ENCODE measurements around the gene MMS19.
"Not testable (repeated sequence)": the region's sequence is repeated elsewhere in the genome, so short reads cannot be mapped to it uniquely, and the experiment has no call there.

MMS19 gene

DNA sequence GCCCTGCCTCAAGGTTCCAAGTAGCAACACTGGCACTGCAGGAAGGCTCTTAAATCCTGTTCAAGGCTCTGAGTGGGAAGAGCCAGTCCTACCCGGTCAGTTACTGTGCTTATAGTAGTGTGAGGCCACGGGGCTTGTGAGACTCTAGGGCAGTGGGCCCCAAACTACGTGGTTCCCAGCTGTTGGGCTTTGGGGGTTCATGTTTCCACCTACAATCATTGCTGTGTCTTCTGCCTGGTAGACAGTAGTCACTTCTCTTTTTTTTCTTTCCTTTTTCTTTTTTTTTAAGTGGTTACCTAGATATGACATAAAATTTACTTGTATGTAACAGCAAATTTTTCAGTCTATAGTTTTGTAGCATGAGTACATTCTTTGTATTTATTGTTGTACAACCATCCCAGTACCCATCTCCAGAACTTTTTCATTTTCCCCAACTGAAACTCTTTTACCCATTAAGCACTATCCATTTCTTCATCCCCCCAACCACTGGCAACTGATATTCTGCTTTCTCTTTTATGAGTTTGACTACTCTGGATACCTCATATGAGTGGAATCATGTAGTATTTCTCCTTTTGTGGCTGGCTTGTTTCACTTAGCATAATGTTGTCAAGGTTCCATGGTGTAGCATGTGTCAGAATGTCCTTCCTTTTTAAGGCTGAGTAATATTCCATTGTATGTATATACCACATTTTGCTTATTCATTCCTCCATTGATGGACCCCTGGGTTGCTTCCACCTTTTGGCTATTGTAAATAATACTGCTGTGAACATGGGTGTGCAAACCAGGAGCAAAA, 8.2 kb upstream of the MMS19 start:
- DNase-seq (ENCODE audit: low read depth in 3 of 3): no peak

DNA sequence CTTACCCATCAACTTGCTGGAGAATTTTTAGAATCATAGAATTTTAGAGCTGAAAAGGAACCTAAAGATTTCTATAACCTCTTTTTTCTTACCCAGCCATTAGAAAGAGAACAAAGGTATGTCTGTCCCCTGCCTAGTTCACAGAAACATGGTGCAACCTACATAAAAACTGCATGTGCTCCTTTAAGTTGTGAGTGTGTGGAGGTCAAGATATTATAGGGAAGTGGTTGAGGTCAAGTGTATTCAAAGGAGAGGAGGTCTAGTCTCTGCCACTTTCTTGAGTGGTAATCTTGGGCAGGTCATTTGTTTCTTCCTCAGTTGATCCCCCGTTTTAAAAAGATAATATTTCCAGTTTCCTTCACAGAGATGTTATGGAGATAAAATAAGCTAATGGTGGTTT, 6.9 kb upstream of the MMS19 start:
- DNase-seq (ENCODE audit: low read depth in 3 of 3): no peak

DNA sequence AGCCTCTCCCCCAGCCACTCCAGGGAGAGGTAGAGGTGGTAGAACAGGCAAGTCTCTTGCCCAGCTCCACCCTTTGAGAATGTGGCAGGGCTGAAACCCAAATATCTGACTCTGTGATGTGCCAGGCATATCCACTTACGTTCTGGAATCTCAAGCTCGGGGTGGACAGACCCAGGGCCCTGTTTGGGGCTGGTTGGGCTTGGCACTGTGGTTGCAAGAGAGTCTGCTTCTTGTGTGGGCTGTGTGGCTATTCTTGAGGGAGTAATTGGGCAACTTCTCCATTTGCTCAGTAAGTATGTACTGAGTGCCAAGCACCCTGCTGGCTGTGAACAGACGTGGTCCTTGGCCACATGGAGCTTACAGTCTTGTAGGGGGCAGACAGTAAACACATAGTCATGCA, 5.2 kb upstream of the MMS19 start:
- no peak for DNase-seq (ENCODE audit: low read depth in 3 of 3)

DNA sequence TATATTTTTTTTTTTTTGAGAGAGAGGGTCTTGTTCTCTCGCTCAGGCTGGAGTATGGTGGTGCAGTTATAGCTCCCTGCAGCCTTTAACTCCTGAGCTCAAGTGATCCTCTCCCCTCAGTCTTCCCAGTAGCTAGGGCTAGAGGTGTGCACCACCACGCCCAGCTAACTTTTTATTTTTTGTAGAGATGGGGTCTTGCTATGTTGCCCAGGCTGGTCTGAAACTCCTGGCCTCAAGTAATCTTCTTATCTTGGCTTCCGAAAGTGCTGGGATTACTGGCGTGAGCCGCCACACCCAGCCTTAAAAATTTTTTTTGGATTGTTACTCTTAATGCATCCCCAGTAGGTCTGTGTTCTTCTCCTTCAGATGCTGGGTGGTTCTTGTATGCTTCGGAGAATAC, 4.7 kb upstream of the MMS19 start:
- DNase-seq (ENCODE audit: low read depth in 3 of 3): no peak

DNA sequence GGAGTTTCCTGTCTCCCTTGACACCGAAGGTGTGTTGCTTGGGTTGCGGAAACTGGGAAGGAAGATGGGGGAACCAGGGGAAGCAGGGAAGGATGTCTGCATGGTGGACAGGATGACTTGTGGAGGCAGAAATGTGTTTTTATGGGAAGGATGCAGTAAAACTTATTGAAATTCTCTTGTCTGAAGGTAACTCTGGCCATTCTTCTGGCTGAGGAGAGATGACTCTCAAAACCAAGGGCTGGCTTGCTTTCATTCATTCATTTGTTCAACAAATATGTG, 2.0 kb upstream of the MMS19 start:
- no peak for DNase-seq (ENCODE audit: low read depth in 3 of 3)

DNA sequence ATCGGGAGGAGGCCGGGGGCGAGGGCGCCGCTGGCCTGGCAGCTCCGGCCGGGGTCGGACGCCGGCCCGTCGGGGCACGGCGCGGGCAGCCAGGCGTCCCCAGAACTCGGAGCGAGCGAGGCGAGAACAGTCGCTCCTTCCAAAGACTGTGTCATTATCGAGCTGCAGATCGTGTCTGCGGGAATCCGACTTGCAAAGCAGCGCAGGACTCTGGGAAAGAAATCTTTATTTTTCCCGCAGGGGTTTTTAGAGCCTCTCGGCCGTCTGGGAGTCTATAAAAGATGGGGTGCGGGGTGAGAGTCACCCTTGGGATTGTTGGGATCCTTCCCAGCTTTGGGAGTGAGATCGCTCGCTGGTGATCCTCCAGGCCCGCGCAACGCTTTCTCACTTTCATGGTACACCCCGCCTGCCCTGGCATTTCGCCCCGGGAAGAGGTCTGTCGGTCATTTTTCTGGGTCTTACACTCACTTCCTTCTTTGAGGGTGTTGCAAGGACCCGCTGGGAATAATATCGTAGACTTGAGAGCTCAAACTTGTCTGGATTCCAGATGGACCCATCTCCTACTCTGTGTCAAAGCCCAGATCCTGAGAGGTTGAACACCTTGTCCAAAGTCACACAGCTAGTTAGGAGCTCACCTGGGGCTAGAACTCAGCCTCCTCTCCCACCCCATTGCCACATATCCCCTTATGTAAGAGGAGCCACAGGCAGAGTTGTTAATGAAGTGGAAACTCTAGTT, 1.5 kb upstream of the MMS19 start:
- DNase-seq (ENCODE audit: low read depth in 3 of 3): no peak

DNA sequence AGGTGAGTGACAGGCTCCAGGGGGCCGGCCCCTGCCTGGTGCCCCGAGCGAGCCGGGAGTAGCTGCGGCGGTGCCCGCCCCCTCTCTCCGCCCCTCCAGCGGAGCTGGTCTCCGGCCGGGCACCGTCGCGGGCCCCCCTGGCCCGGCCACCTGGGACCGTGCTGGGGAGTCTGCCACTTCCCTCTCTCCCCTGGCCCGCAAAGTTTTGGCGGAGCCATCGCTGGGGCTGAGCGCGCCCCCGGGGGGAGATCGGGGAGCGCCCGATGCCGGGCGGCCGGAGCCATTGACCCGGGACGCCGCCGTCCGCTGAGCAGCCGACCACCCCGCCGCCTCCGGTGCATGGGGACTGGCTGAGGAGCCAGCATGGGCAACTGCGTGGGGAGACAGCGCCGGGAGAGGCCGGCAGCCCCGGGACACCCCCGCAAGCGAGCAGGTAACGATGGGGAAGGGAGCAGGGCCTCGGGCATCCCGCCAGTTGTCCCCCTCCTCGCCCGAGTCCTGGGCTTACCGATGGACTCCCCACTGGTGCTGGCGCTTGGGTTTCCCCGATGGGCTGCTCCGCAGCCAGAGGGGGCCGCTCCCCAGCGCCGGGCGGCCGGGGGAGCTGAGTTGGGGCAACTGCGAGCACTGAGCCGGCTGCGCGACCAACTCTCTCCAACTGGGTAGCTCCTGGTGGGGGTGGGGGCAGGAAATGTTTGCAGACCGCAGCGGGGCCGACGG, 779 bp upstream of the MMS19 start, which contains the start of gene UBTD1:
UBTD1 (plus strand) TSS at position 84 of the 720 bp plus-strand sequence; CDS start at position 364, 280 bp downstream.
- DNase-seq (ENCODE audit: low read depth in 3 of 3): peak in 2 of 3 experiments; percentile 2 to 25

DNA sequence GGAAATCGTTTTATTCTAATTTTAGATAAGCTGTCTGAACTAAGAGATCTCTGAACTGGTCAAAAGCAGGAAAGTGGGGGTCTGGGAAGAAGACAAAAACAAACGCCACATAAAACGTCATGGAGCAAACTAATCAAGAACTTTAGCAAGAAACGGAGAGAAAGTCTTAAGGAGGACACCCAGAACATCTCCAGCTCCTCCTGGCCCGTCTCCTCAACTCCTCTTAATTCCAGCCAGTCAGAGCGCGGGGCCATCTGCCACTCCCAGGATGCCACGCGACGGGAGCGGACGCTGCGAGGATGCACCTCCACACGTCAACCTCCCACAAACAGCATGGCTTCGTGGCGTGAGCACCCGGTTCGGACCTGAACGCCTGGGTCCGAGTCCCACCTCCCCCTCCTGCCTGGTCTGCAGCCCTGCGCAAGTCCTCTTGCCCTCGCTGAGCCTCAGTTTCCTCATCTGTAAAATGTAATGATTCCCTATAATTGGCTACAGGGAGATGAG, 598 bp downstream of the MMS19 start:
- peak; percentile 61 to 85 (median 69) for DNase-seq (ENCODE audit: low read depth in 3 of 3)

DNA sequence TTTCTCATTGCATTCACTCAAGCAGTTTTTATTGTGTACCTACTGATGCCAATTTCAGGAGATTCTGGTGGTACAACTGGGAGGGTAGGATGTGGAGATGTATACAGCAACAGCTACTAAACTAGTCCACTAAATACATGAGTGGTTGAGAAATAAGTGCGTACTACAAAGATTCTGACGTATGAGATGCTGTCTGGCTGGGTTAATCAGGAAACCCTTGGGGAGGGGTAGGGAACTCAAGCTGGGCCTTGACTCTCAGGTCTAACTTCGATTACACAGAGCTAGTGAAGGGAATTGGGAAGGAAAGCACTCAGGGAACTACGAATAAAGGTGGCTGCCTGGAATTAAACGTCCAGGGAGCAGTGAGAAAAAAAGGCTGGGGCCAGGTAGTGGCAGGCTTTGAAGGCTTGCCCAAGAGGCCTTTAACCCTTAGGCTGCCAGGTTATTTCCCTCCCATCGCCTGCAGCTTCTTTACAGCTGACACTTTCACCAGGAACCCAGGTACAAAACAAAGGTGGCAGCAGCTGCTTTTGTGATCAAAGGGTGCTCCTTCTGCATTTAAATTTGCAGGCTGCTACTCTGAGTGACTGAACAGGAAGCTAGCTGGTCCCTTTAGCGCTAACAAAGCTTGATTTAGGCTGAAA, 3.2 kb downstream of the MMS19 start:
- no peak for DNase-seq (ENCODE audit: low read depth in 3 of 3)

DNA sequence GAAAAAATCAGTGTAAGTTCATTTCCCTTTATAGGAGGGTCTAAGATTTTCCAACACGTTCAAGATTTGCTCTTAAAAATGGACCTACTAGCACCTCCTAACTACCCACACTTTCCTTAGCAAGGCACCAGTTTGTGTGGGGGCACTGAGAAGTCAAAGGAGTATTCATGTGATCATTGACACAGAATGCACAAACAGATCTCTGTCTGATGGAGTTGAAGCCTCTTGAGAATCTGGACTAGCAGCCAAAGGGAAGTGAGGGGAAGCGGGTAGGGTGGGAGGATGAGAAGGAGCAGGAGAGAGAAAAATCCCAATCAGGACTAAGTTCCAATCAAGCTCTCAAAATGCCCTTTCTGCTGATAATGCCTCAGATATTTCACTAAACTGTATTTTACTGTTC, 4.1 kb downstream of the MMS19 start:
- DNase-seq (ENCODE audit: low read depth in 3 of 3): no peak

DNA sequence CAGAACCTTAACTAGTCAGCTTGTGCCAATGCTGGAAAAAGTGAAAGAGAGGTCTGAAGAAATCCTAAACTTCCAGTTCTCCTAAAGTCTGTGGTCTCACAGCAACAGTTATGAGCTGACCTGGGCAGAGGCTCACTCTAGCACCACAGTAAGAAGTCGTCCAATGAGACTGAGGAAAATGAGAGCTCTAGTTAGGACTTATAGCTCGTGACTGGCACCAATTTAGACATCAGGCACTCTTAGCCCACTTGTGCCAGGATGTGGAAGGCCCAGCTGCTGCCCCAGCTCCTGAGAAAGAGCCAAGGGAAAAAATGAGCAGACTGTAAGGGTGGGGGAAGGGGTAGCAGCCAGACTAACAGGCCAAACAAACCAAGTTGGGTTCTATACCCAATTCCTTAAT, 7.6 kb downstream of the MMS19 start:
- DNase-seq (ENCODE audit: low read depth in 3 of 3): no peak

DNA sequence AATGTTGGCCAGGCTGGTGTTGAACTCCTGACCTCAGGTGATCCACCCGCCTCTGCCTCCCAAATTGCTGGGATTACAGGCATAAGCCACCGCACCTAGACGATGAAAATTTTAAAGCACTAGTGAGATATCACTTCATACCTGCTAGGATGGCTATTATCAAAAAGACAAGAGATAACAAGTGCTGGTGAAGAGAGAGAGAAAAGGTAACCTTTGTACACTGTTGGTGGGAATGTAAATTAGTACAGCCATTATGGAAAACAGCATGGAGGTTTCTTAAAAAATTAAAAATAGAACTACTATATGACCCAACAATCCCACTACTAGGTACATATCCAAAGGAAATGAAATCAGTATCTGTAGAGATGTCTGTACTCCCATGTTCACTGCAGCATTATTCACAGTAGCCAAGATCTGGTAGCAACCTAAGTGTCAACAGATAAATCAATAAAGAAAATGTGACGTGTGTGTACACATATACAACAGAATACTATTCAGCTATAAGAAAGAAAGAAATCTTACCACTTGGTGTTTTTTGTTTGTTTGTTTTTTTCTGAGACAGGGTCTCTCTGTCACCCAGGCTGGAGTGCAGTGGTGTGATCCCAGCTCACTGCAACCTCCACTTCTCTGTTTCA, 12.5 kb downstream of the MMS19 start:
- DNase-seq (ENCODE audit: low read depth in 3 of 3): no peak

DNA sequence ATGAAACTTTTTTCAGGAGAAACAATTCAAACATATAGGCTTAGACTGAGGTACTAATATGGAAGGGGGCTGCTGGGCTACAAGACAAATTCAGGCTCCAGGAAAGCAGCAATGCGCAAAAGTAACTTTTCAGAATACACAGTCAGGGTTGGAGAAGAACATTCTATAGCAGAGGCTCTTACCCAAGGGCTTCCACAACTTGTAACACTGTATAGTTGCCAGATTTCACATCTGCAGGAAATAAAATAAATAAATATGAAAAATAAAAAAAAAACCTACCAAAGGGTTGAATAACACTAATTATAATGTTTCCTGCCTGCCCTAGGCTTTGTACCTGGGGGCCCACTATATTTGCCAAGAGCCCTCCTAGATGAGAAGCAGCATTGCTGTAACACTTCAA, 14.3 kb downstream of the MMS19 start:
- no peak for DNase-seq (ENCODE audit: low read depth in 3 of 3)

DNA sequence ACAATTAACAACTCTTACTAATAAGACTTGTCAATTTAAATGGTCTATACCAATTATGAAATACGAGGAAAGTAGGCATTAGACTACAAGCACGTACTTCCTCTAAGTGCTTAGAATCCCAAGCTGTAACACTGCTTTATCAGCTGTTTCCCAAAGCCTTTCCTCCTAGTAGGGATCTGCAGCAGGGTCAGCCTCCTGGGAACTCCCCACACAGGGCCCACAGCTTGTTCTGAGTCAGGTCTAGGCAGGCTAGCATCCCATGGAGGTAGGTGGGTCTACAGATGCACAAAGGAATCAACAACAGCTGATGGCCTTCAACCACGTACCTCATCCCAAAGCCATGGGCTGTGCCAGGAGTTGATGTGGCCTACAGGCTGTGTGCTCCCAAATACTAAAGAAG, 14.7 kb downstream of the MMS19 start:
- no peak for DNase-seq (ENCODE audit: low read depth in 3 of 3)

DNA sequence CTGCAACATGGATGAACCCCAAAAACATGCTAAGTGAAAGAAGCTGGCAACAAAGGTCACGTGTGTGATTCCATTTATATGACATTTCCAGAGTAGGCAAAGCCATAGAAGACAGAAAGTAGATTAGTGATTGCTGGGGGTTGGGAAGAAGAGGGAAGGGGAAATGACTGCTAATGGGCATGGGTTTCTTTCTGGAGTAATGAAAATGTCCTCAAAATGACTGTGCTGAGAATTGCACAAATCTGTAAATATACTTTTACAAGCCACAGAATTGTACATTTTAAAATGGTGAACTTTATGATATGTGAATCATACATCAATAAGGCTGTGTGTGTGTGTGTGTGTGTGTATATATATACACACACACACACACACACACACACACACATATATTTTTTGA, 15.8 kb downstream of the MMS19 start:
- no peak for DNase-seq (ENCODE audit: low read depth in 3 of 3)

DNA sequence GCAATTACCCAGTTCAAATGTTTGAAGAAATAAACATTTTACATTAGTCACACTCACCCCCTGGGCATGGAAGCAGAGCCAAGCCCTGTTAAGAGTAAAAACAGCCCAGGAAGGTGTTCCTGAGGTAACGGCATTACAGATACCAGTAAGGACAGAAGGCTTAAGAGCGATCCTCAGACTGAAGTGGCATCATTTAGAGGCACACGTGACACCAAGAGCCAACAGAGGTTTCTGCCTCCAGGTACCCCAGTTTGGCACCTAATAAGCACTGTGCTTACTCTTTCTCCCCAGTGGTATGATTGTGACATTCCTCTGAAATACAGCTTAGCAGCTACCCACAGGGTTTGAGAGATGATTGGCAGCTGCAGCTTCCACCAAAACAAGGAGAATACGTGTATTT, 17.2 kb downstream of the MMS19 start:
- DNase-seq (ENCODE audit: low read depth in 3 of 3): no peak

DNA sequence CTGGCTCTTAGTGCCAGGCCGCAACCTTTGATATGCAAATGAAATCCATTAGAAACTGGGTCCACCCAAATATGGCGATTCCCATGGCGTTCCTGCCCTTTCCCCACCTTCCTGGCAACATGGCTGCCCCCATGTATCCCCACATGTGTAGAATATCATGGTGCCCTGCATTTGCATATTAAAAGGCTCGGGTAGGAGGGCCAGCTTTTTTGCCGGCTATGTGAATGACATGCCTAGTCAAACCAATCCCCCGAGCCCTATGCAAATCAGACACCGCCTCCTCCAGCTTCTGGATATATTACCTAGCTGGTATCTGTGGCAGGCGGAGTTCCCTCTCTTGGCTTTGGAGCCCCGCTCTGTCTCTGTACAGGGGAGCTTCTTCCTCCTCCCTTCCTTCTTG, 18.3 kb downstream of the MMS19 start:
- no peak for DNase-seq (ENCODE audit: low read depth in 3 of 3)

DNA sequence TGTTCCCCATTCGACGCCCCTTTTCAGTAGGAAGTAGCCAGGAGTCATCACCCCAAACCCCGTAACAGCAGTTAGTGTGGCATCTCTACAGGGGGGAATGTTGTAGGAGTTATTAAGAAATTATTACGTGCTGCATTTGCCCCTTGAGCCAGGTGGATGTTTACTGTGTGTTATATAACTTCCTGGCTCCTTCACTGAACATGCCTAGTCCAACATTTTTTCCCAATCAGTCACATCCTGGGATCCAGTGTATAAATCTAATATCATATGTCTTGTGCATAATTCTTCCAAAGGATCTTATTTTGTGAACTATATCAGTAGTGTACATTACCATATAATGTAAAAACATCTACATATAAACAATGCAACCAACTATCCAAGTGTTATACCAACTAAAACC, 18.8 kb downstream of the MMS19 start:
- not testable (repeated sequence) for DNase-seq (ENCODE audit: low read depth in 3 of 3)

DNA sequence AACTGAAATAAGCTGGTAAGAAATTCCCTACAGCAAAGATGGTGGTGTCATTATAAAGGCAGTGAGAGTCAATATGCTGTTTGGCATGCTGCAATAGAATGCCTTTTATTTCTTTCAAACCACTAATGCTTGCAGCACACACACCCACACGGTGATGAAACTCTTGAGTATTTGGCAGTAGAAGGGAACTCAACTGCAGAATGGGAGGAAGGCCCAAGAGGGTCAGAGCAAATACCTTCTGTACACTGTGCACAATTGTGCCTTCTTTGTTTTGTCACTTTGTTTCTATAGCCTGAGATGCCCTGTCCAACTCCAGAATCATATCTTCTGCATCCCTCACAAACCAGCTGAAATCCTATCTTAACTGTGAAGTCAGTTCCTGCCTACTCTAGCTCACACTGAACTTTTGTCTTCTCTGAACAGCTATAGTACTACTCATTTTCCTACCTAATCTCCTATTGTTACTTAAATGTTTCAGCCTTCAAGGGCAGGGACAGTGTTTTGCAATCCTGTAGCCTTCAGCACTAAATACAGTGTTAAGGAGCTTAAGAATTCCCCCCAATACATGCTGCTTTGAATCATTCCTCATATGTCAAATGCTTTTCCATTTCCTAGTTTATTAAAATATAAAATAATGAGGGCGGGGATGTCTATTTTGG, 22.2 kb downstream of the MMS19 start:
- no peak for DNase-seq (ENCODE audit: low read depth in 3 of 3)

DNA sequence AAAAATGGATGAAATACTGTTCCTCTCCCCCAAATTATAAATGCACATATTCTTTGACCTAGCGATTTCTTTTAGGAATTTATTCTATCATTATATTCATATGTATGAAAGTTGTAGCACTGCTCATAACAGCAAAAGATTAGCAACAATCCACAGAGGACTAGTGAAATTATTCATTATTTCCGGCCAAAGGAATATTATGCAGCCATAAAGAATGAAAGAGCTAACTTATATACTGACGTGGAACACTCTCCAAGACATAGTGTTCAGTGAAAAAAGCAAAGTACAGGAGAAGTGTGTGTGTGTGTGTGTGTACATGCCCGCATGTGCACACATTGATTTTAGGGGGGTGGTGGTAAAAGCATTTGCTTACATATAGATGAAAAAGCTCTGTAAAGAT, 23.3 kb downstream of the MMS19 start:
- no peak for DNase-seq (ENCODE audit: low read depth in 3 of 3)

DNA sequence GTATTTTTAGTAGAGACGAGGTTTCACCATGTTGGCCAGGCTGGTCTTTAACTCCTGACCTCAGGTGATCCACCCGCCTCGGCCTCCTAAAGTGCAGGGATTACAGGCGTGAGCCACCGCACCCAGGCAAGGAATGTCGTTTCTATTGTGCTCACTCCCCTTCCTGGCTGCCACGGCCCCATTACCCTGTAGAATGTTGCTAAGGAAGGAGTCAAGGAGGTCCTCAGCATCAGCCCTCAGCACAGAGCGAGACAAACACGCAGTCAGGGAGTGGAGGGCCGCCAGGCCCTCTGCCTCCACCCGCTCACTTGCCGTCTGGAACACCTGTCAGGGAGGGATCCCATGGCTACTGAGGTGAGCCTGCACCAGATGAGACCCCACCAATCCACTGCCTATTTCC, 29.4 kb downstream of the MMS19 start:
- DNase-seq (ENCODE audit: low read depth in 3 of 3): not testable (repeated sequence)

Data from stimulated activated CD4-positive, alpha-beta T cell treated with anti-CD3 and anti-CD28 coated beads, TNF-alpha, amount 100 ng/mL, for 24 hours (primary cell).